NCI-H1105 (cell line): ENCODE results near the gene SH3BP5L.

Experiments
- DNase-seq: peaks from one replicate; lab custom pipeline; 2025; lab: John Stamatoyannopoulos, UW

Gene SH3BP5L

DNA sequence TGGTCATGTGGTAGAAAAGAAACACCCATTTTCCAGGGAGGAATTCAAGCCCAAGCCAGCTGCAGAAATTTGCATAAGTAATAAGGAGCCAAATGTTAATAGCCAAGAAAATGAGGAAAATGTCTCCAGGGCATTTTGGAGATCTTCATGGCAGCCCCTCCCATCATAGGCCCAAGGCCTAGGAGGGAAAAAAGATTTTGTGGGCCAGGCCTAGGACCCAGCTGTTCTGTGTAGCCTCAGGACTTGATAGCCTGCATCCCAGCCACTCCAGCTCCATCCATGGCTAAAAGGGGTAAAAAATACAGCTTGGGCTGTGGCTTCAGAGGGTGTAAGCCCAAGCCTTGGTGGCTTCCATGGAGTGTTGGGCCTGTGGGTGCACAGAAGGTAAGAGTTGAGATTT, 48.7 kb downstream of the SH3BP5L start:
- no peak for DNase-seq

DNA sequence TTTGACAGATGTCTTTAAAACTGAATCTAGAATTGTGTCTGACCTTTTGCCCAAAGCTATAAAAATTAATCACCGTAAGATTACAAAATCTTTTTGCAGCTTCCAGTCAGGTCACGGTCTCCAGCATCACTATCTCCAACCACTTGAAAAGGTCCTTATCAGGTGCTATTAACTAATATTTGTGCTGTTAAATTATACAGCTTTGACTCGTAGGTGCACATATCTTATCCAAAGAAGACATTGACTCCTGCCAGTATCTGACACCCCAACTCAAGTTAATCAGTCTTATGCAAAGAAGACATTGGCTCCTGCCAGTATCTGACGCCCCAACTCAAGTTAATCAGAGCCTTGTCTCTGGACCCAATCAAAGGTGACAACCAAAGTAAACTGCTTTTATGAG, 50.3 kb downstream of the SH3BP5L start:
- DNase-seq, result no peak
